Sciatic nerve (tissue), 2 donors: ENCODE results near the gene TMEM37. TPM values are rescaled to one million over a fixed set of nuclear protein-coding genes. Genes with fewer than 3 reads are reported as not detected.

Experiments
- ATAC-seq: fragments of 200-7000 bp; cut with Tn5 transposase; one replicate; pipeline ENCODE4 v1.9.1; 2020; ENCODE audit warnings: mild to moderate bottlenecking, moderate library complexity
- DNase-seq: peaks from one replicate; pipeline ENCODE4 v3.0.0-alpha.2; 2020; ENCODE audit warnings: low spot score
- intact Hi-C: fragments of 100-400 bp; cut with DNase I; formaldehyde crosslinking; loops from one replicate; pipeline ENCODE4 v1.14.2; 2022
- total RNA-seq: library from RNA; stranded (reverse); fragmentation: NEBNext Ultra II Directional; extraction: Animal tissue kit (Norgen Biotek cat#: 25700); gene quantifications from one replicate; pipeline ENCODE4 v1.2.1, GENCODE V29; 2021
- donor health status: DM: no; HTN: no; CAD: no.
- donor health status: DM: no; HTN: no; CAD: no.

The TMEM37 gene
- total RNA-seq, 1 donor from 2014 or later: 7.1 TPM

- ATAC-seq (no peak), DNase-seq (no peak)
- intact Hi-C loops: loop anchor here (10.0 kb wide), 1 partner anchor 598 kb away; no protein-coding TSS in a partner anchor
These were observed 41.1 kb downstream of the TMEM37 start for GRCh38 chr2:119472749-119473148.

- ATAC-seq (no peak), DNase-seq (no peak)
- intact Hi-C loops: loop anchor here (10.0 kb wide), 1 partner anchor 599 kb away; no protein-coding TSS in a partner anchor
These were observed 42.1 kb downstream of the TMEM37 start for GRCh38 chr2:119473621-119474370.

- DNase-seq (no peak), ATAC-seq (peak; percentile 6)
- intact Hi-C loops: loop anchor here (5.0 to 10.0 kb wide), 2 partner anchors 67 to 600 kb away; no protein-coding TSS in a partner anchor
These were observed 42.9 kb downstream of the TMEM37 start for GRCh38 chr2:119474371-119475224.

DNA sequence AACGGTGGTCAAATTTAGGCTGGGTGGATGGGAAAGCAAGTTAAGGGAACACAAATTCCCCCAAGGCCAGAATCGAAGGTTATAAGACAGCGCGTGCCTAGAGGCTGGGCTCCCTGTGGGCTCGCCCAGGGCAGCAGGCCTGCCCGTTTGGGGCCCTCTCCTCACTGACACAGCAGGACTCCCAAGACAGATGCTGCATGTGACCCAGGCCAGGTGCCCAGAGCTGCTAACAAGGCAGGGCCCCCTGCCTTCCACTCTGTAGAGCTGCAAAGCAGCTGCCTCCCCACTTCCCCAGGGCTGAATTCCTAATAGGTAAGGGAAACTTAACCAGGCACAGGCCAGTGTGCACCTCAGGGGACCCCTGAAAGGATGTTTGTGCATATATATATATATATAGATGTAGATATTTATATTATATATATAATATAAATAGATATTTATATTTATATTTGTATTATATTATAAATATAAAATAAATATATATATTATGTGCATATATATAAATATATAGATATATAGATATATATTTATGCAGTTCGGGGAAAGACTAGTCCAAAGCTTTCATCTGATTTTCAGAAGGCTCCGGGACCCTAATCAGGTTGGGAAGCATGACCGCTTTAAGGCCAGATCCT lies 43.7 kb downstream of the TMEM37 start:
- intact Hi-C loops: loop anchor here (5.0 to 10.0 kb wide), 2 partner anchors 68 to 601 kb away; no protein-coding TSS in a partner anchor
- ATAC-seq: no peak
- DNase-seq: no peak

DNA sequence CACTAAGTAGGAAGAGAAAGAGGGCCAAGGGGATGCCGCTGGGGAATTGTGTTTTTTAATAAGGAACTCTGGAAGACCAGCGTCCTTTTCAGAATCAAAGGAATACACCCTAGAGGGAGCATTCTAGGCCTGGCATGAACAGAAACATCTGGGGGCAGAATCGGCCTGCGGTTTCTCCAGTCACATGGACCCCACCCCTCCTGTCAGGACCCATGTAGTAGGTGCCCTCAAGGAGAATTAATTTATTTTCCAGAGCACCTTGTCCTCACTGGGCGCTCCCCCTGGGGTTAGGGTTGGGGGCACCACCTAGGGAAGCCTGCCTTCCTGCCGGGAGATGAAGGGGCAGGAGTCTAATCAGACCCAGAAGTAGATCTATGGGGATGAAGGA lies 44.2 kb downstream of the TMEM37 start:
- ATAC-seq (peak; percentile 15), DNase-seq (no peak)
- intact Hi-C loops: loop anchor here (5.0 to 10.0 kb wide), 2 partner anchors 69 to 601 kb away; no protein-coding TSS in a partner anchor

DNA sequence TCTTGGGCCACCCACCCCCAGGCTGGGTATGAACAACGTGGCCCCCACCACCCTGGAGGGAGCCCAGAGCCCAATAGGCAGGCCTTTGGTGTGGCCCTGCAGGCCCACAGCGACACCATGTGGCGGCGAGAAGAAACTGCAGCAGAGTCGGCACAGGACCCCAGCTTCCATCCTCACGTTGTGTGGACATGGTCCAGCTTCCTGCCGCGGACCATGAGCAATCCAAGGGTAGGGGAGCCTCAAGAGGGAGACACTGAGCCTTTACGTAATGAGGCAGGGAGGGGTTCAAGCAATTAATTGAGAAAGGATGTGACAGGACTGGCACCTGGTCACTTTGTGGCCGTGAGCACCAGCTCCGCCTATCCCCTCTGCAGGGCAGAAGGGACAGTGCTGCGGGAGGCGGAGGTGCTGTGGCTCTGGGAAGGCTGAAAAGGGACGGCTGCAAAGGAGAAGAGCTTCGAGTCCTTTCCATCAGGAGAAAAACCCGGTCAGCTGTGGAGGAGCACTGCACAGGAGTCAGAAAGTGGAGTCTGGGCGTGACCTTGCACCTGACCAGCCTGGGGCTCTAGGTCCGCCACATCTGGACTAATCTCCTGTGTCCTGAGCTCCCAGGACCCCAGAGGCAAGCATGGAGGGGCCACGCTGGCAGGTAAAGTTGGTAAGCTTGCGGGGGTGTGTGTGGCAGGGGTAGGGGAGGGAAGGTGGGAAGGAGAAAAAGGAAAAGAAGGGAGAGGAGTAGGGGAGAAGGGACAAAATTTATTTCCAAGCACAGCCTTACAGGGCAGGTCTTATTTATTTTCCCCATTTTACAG lies 44.9 kb downstream of the TMEM37 start:
- ATAC-seq (peak; percentile 76), DNase-seq (no peak)
- intact Hi-C loops: loop anchor here (5.0 to 10.0 kb wide), 2 partner anchors 69 to 602 kb away; no protein-coding TSS in a partner anchor

DNA sequence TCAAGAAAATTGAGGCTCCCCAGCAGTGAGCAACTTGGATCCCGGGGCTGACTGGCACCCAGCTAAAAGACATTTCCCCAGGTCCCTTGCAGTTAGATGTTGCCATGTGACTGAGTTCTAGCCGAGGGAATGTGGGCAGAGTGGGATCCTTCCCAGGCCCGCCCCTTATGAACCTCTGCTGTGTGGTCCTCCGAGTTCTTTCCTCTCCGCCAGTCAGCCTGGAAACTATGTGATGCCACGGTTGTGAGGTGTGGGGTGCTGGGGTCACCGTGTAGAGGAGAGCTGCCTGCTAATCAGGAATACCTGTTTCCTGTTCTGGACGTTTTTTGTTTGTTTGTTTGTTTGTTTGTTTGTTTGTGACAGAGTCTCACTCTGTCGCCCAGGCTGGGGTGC lies 45.5 kb downstream of the TMEM37 start:
- DNase-seq: no peak
- ATAC-seq: no peak
- intact Hi-C loops: loop anchor here (5.0 to 10.0 kb wide), 2 partner anchors 70 to 602 kb away; no protein-coding TSS in a partner anchor

- intact Hi-C loops: loop anchor here (5.0 to 10.0 kb wide), 2 partner anchors 71 to 604 kb away; no protein-coding TSS in a partner anchor
- no peak for DNase-seq
- no peak for ATAC-seq
These were observed 46.7 kb downstream of the TMEM37 start for GRCh38 chr2:119478188-119478977.

- no peak for DNase-seq
- no peak for ATAC-seq
- intact Hi-C loops: loop anchor here (5.0 to 10.0 kb wide), 2 partner anchors 72 to 604 kb away; no protein-coding TSS in a partner anchor
These were observed 47.3 kb downstream of the TMEM37 start for GRCh38 chr2:119478978-119479295.

- DNase-seq (no peak), ATAC-seq (no peak)
- intact Hi-C loops: no loop called here
These were observed 48.5 kb downstream of the TMEM37 start for GRCh38 chr2:119480184-119480583.

GRCh38 chr2:119480718-119481142 lies 49.1 kb downstream of the TMEM37 start:
- intact Hi-C loops: no loop called here
- DNase-seq: no peak
- no peak for ATAC-seq

GRCh38 chr2:119481501-119482455 lies 50.1 kb downstream of the TMEM37 start:
- ATAC-seq (no peak), DNase-seq (no peak)
- intact Hi-C loops: no loop called here

GRCh38 chr2:119482481-119483394 lies 51.1 kb downstream of the TMEM37 start:
- intact Hi-C loops: no loop called here
- ATAC-seq (peak; percentile 44), DNase-seq (no peak)

- intact Hi-C loops: no loop called here
- peak; percentile 11 for ATAC-seq
- DNase-seq: no peak
These were observed 51.7 kb downstream of the TMEM37 start for GRCh38 chr2:119483395-119483753.

DNA sequence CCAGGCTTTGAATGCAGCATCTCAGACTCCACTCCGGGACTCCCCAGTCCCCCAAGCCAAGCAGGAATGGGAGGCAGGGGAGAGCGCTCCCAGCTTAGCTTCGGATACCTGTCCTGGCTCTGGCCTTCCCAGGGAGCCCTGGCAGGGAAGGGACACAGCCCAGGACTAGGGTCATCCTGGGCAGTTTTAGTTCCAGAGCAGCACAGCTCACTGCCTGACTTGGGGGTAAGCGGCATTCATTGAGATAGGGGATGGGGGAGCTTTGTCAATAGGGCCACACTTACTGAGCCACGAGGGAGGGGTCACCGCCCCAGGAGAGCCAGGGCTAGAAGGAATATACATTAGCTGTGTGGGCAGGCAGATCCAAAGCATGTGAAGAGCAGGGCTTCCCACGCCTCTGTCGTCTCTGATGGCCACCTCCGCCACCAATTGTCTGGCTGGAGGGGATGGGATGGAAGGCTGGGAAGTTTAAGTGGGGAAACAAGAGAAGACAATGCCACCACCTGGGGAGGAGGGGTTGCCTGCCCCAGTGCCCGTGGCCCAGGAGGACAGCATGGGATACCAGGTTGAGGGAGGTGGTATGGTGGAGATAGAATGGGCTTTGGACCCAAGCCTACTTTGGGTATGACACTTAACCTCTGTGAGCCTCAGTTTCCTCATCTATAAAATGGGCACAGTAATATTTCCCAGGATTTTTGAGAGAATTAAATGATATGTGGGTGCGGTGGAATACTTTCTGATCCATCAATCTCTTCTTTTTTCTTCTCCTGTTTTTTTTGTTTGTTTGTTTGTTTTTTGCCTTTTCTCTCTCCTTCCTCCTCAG lies 52.5 kb downstream of the TMEM37 start:
- no peak for DNase-seq
- intact Hi-C loops: no loop called here
- ATAC-seq: no peak
